GM12875 (cell line): ENCODE data around the gene ZNF664.

Experiments
- H3K4me3 ChIP-seq: one replicate; pipeline ENCODE4 v1.5.1; 2011; ENCODE audit warnings: low read depth, low read length, control low read depth
- TF ChIP-seq, protein P1 (sequence below): IDR thresholded peaks from 2 replicates; pipeline ENCODE4 v1.5.1; 2011; ENCODE audit warnings: low read depth, mild to moderate bottlenecking, control low read depth, inconsistent platforms, low read length, moderate library complexity, borderline replicate concordance; ENCODE audit not compliant: insufficient read depth

The ZNF664 gene

DNA sequence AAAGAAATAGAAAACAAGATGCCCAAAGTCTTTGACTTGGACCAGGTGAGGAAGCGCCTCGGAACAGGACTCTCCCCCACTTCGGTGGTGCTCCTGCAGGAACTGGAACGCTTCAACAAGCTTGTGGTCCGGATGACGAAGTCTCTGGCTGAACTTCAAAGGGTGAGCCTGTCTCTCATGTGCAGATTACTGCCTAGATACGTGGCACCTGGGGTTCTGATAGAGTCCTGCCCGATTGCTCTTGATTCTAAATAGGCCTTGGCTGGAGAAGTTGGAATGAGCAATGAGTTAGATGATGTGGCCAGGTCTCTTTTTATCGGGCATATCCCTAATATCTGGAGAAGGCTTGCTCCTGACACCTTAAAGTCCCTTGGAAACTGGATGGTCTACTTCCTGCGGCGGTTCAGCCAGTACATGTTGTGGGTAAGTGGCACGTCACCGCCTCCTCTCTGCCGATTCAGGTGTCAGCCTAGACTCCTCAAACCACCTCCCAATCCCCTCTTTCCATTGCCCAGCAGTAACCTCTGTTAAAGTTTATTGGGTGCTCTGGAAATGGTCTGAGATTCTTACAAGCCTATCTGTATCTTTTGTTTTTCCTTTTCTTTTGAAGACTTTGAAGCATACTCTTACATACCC lies 41.2 kb upstream of the ZNF664 start:
- TF ChIP-seq, protein P1, sequence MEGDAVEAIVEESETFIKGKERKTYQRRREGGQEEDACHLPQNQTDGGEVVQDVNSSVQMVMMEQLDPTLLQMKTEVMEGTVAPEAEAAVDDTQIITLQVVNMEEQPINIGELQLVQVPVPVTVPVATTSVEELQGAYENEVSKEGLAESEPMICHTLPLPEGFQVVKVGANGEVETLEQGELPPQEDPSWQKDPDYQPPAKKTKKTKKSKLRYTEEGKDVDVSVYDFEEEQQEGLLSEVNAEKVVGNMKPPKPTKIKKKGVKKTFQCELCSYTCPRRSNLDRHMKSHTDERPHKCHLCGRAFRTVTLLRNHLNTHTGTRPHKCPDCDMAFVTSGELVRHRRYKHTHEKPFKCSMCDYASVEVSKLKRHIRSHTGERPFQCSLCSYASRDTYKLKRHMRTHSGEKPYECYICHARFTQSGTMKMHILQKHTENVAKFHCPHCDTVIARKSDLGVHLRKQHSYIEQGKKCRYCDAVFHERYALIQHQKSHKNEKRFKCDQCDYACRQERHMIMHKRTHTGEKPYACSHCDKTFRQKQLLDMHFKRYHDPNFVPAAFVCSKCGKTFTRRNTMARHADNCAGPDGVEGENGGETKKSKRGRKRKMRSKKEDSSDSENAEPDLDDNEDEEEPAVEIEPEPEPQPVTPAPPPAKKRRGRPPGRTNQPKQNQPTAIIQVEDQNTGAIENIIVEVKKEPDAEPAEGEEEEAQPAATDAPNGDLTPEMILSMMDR: no peak
- no peak overlapping the region for H3K4me3 ChIP-seq

DNA sequence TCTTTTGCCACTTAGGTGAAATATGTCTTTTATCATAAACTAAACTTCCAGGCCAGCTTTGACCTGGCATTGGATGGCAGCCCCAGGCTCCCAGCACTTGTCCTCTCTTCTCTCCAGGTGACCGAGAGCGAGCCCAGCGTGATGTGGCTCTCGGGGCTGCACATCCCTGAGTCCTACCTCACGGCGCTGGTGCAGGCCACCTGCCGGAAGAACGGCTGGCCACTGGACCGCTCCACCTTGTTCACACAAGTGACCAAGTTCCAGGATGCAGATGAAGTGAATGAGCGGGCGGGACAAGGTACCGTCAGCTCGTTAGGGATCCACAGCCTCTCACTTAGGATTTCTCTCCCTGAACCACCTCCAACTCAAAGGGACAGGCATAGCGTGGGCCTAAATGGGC lies 39.8 kb upstream of the ZNF664 start:
- H3K4me3 ChIP-seq: no peak overlapping the region
- TF ChIP-seq, protein P1: no peak

DNA sequence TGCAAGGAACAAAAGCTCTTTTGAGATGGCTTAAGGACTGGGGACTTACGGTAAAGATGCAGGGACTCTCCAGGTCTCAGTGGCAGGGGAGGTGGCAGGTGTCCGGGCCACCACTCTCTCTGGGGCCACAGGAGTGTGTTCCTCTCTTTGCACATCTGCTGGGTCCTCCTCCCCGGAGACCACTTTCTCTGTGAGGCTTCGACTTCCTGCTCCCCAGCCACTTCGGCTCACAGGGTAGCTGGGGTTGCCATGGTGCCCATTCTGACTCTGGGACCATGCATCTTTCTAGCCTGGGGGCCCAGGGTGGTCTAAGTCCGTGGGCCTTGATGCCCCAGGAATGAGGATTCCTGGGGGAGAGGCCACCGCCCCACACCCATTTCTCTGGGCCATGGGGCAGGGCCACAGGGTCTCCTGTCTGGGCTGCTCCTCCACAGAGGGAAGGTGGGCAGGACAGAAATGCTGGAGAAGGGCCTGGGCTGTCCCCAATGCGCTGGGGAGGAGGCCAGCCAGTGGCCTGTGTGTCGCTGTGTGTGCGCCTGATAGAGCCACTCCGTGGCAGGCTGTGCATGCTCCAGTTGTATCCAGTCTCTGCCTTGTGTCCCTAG lies 38.9 kb upstream of the ZNF664 start:
- TF ChIP-seq, protein P1: no peak
- H3K4me3 ChIP-seq: no peak overlapping the region

GRCh38 chr12:123934829-123935228 lies 38.2 kb upstream of the ZNF664 start:
- H3K4me3 ChIP-seq: no peak overlapping the region
- TF ChIP-seq, protein P1: no peak

GRCh38 chr12:123935956-123936355 lies 37.1 kb upstream of the ZNF664 start:
- TF ChIP-seq, protein P1: no peak
- no peak overlapping the region for H3K4me3 ChIP-seq

DNA sequence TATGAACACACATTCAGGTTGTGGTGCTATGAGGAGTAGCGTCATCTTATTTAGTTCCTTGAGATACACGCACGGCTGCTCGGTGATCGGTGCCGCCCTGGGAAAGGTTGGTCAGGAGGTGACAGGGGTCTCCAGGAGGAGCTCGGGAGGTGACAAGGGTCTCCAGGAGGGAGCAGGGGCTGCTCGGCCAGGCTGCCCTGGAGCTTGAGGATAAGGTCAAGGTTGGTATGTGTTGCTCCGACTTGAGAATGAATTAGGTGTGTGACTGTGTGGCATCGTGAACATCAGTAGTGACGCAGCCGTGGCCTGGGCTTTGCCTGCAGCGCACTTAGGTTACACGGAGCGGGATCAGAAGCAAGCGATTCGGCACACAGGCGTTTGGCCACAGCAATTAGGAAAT lies 36.5 kb upstream of the ZNF664 start:
- TF ChIP-seq, protein P1: no peak
- H3K4me3 ChIP-seq: no peak overlapping the region

GRCh38 chr12:123936956-123937706 lies 35.9 kb upstream of the ZNF664 start:
- TF ChIP-seq, protein P1: no peak
- no peak overlapping the region for H3K4me3 ChIP-seq
